ENCODE data around the gene PI4KA.

- TF ChIP-seq CTCF (IDR thresholded peaks at IDR 0.05) = no peak
- no peak for TF ChIP-seq POLR2A (IDR thresholded peaks at IDR 0.05)
Measured at GRCh38 chr22:20673295-20674195, 185.1 kb downstream of the PI4KA start.

Data from body of pancreas (tissue), 4 donors.